Renal cortex interstitium (tissue), 11 donors: ENCODE results near the gene METTL6. TPM values are rescaled to one million over a fixed set of nuclear protein-coding genes. Genes with fewer than 3 reads are reported as not detected.
A peak's percentile ranks its signal among the peaks of the same experiment; 100 is the strongest.
"Not testable (repeated sequence)": the region's sequence is repeated elsewhere in the genome, so short reads cannot be mapped to it uniquely, and the experiment has no call there.

Source experiments
- DNase-seq, 11 donors: peaks; one replicate each; pipeline ENCODE4 v3.0.0-alpha.2; 2013; ENCODE audit warnings: low read depth in 9 of 11, low spot score in 4 of 11; ENCODE audit errors: extremely low read depth in 1 of 11
- polyA plus RNA-seq, 3 donors: library from polyadenylated mRNA; unstranded; fragments of 120-200 nt; gene quantifications; one replicate each; pipeline ENCODE4 v1.2.1, GENCODE V29; 2013; ENCODE audit not compliant: insufficient read length in 3 of 3

Gene METTL6
- polyA plus RNA-seq, 3 donors = 27.8 to 30.4 (median 28.9) TPM

GRCh38 chr3:15427981-15428380 lies 637 bp upstream of the METTL6 start:
- no peak for DNase-seq

- no peak for DNase-seq
These were observed 695 bp downstream of the METTL6 start for GRCh38 chr3:15426579-15427118.

- no peak for DNase-seq
These were observed 6.5 kb downstream of the METTL6 start for GRCh38 chr3:15420871-15421270.

GRCh38 chr3:15410966-15411365 lies 16.4 kb downstream of the METTL6 start:
- not testable (repeated sequence) for DNase-seq

GRCh38 chr3:15409774-15410173 lies 17.6 kb downstream of the METTL6 start:
- DNase-seq = no peak

- DNase-seq = no peak
These were observed 18.1 kb downstream of the METTL6 start for GRCh38 chr3:15409239-15409638.

GRCh38 chr3:15405448-15406050 lies 21.8 kb downstream of the METTL6 start:
- DNase-seq = peak in 5 of 11 donors; percentile 31 to 57 (median 46)

GRCh38 chr3:15404767-15405166 lies 22.6 kb downstream of the METTL6 start:
- no peak for DNase-seq

- DNase-seq = no peak
These were observed 23.4 kb downstream of the METTL6 start for GRCh38 chr3:15403965-15404364.

GRCh38 chr3:15403495-15403894 lies 23.8 kb downstream of the METTL6 start:
- DNase-seq = no peak

- no peak for DNase-seq
These were observed 25.4 kb downstream of the METTL6 start for GRCh38 chr3:15401936-15402335.

- DNase-seq = no peak
These were observed 27.4 kb downstream of the METTL6 start for GRCh38 chr3:15399970-15400369.

- DNase-seq = peak in 1 of 11 donors; percentile 3
These were observed 28.6 kb downstream of the METTL6 start for GRCh38 chr3:15398731-15399133.

GRCh38 chr3:15393252-15393651 lies 34.1 kb downstream of the METTL6 start:
- not testable (repeated sequence) for DNase-seq

GRCh38 chr3:15391007-15391406 lies 36.3 kb downstream of the METTL6 start:
- no peak for DNase-seq

GRCh38 chr3:15390460-15390859 lies 36.9 kb downstream of the METTL6 start:
- DNase-seq = no peak

- not testable (repeated sequence) for DNase-seq
These were observed 39.0 kb downstream of the METTL6 start for GRCh38 chr3:15388335-15388734.

- DNase-seq = no peak
These were observed 39.6 kb downstream of the METTL6 start for GRCh38 chr3:15387735-15388134.

GRCh38 chr3:15387171-15387581 lies 40.2 kb downstream of the METTL6 start:
- DNase-seq = no peak

GRCh38 chr3:15386654-15386955 lies 40.7 kb downstream of the METTL6 start:
- not testable (repeated sequence) for DNase-seq

- no peak for DNase-seq
These were observed 41.3 kb downstream of the METTL6 start for GRCh38 chr3:15385901-15386653.
